Neural progenitor cell (in vitro differentiated cells): Measurements from ENCODE around the gene FOXG1. TPM values are rescaled to one million over a fixed set of nuclear protein-coding genes. Genes with fewer than 3 reads are reported as not detected.

Source experiments
- DNase-seq: peaks from one replicate; pipeline ENCODE4 v3.0.0-alpha.2; 2016; ENCODE audit warnings: low spot score
- H2AFZ ChIP-seq: fragments of 200-600 bp; sonication (generic); replicated peaks from 2 replicates; pipeline ENCODE4 v1.6.1; 2016; ENCODE audit warnings: antibody characterized with exemption
- H3F3A ChIP-seq: fragments of 200-600 bp; sonication (generic); 2 replicates; pipeline ENCODE4 v1.6.1; 2016; ENCODE audit warnings: antibody characterized with exemption, low read depth
- H3K27ac ChIP-seq: fragments of 200-600 bp; sonication (generic); 2 replicates; pipeline ENCODE4 v1.5.1; 2016; ENCODE audit warnings: mild to moderate bottlenecking
- H3K27me3 ChIP-seq: fragments of 200-600 bp; sonication (generic); 2 replicates; pipeline ENCODE4 v1.6.1; 2016; ENCODE audit warnings: mild to moderate bottlenecking, moderate library complexity
- H3K36me3 ChIP-seq: fragments of 200-600 bp; sonication (generic); 2 replicates; pipeline ENCODE4 v1.5.1; 2016
- H3K4me1 ChIP-seq: fragments of 200-600 bp; sonication (generic); 2 replicates; pipeline ENCODE4 v1.6.1; 2016; ENCODE audit warnings: mixed run types
- H3K4me2 ChIP-seq: fragments of 200-600 bp; sonication (generic); 2 replicates; pipeline ENCODE4 v1.6.1; 2016
- H3K4me3 ChIP-seq: fragments of 200-600 bp; sonication (generic); 2 replicates; pipeline ENCODE4 v1.5.1; 2016
- H3K79me2 ChIP-seq: fragments of 200-600 bp; sonication (generic); 2 replicates; pipeline ENCODE4 v1.6.1; 2016; ENCODE audit warnings: low read depth
- H3K9ac ChIP-seq: fragments of 200-600 bp; sonication (generic); 2 replicates; pipeline ENCODE4 v1.6.1; 2016
- H3K9me3 ChIP-seq: fragments of 200-600 bp; sonication (generic); 2 replicates; pipeline ENCODE4 v1.5.1; 2016; ENCODE audit warnings: low read depth
- H4K20me1 ChIP-seq: fragments of 200-600 bp; sonication (generic); 2 replicates; pipeline ENCODE4 v1.6.1; 2016; ENCODE audit warnings: low read depth
- H3K27ac Mint-ChIP-seq: 3 replicates; pipeline ENCODE4 v1.8.0; 2021; ENCODE audit warnings: mixed read lengths
- H3K27me3 Mint-ChIP-seq: 2 replicates; pipeline ENCODE4 v1.8.0; 2022; ENCODE audit warnings: low read depth, mild to moderate bottlenecking, inconsistent platforms, moderate library complexity, mixed read lengths; ENCODE audit not compliant: insufficient read depth
- H3K36me3 Mint-ChIP-seq: 3 replicates; pipeline ENCODE4 v1.8.0; 2021; ENCODE audit warnings: mixed read lengths
- H3K4me1 Mint-ChIP-seq: 3 replicates; pipeline ENCODE4 v1.8.0; 2021; ENCODE audit warnings: mixed read lengths
- H3K4me3 Mint-ChIP-seq: 3 replicates; pipeline ENCODE4 v1.8.0; 2021; ENCODE audit warnings: mild to moderate bottlenecking, moderate library complexity, mixed read lengths
- H3K9me3 Mint-ChIP-seq: 3 replicates; pipeline ENCODE4 v1.8.0; 2020; ENCODE audit warnings: mixed read lengths
- EZH2 ChIP-seq: fragments of 200-600 bp; sonication (generic); IDR thresholded peaks from 2 replicates; pipeline ENCODE4 v1.6.1; 2017; ENCODE audit warnings: antibody characterized with exemption, mild to moderate bottlenecking, moderate library complexity
- EZH2phosphoT487 ChIP-seq: fragments of 200-600 bp; sonication (generic); IDR thresholded peaks from 2 replicates; pipeline ENCODE4 v1.6.1; 2017; ENCODE audit warnings: antibody characterized with exemption
- total RNA-seq: library from RNA; depleted of rRNA; stranded (reverse); fragments of >200 nt; gene quantifications from 2 replicates; pipeline ENCODE4 v1.2.3, GENCODE V29; 2015; ENCODE audit warnings: low replicate concordance
- TF ChIP-seq, protein P1 (sequence below): fragments of 200-600 bp; sonication (generic); IDR thresholded peaks from 2 replicates; pipeline ENCODE4 v1.5.1; 2017; ENCODE audit warnings: antibody characterized with exemption, mild to moderate bottlenecking

FOXG1 gene
- total RNA-seq, 1 donor from 2014 or later = 0.69 TPM

DNA sequence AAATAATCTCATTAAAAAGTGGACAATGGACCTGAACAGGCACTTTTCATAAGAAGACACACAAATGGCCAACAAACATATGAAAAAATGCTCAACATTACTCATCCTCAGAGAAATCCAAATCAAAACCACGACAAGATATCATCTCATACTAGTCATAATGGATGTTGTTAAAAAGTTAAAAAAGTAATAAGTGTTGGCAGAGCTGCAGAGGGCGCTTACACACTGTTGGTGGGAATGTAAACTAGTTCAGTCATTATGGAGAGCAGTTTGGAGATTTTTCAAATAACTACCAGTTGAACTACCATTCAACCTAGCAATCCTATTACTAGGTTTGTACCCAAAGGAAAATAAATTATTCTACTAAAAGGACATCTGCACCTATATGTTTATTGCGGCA lies 47.2 kb downstream of the FOXG1 start:
- H3K9ac ChIP-seq = no peak overlapping the region
- H3K4me1 Mint-ChIP-seq = no peaks in the 10 kb centered on the region
- no peaks in the 10 kb centered on the region for H3K4me1 ChIP-seq
- H3K27me3 ChIP-seq = no peaks in the 10 kb centered on the region
- no peak for TF ChIP-seq EZH2
- no peak for TF ChIP-seq EZH2phosphoT487
- TF ChIP-seq, protein P1, sequence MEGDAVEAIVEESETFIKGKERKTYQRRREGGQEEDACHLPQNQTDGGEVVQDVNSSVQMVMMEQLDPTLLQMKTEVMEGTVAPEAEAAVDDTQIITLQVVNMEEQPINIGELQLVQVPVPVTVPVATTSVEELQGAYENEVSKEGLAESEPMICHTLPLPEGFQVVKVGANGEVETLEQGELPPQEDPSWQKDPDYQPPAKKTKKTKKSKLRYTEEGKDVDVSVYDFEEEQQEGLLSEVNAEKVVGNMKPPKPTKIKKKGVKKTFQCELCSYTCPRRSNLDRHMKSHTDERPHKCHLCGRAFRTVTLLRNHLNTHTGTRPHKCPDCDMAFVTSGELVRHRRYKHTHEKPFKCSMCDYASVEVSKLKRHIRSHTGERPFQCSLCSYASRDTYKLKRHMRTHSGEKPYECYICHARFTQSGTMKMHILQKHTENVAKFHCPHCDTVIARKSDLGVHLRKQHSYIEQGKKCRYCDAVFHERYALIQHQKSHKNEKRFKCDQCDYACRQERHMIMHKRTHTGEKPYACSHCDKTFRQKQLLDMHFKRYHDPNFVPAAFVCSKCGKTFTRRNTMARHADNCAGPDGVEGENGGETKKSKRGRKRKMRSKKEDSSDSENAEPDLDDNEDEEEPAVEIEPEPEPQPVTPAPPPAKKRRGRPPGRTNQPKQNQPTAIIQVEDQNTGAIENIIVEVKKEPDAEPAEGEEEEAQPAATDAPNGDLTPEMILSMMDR = no peak
- no peak for DNase-seq
- no peak overlapping the region for H3K27ac ChIP-seq
- no peak overlapping the region for H3K4me3 Mint-ChIP-seq
- H2AFZ ChIP-seq = no peak overlapping the region
- H3K9me3 Mint-ChIP-seq = no peaks in the 10 kb centered on the region
- no peak overlapping the region for H3K27ac Mint-ChIP-seq
- no peaks in the 10 kb centered on the region for H4K20me1 ChIP-seq
- H3K4me3 ChIP-seq = no peak overlapping the region
- no peaks in the 10 kb centered on the region for H3K9me3 ChIP-seq
- no peaks in the 10 kb centered on the region for H3K27me3 Mint-ChIP-seq
- no peaks in the 10 kb centered on the region for H3F3A ChIP-seq
- no peak overlapping the region for H3K4me2 ChIP-seq
- no peaks in the 10 kb centered on the region for H3K79me2 ChIP-seq
- no peaks in the 10 kb centered on the region for H3K36me3 Mint-ChIP-seq
- H3K36me3 ChIP-seq = no peaks in the 10 kb centered on the region
